ENCODE measurements around the gene DPP6. TPM values are rescaled to one million over a fixed set of nuclear protein-coding genes. Genes with fewer than 3 reads are reported as not detected.
A peak's percentile ranks its signal among the peaks of the same experiment; 100 is the strongest.
"Not testable (repeated sequence)": the region's sequence is repeated elsewhere in the genome, so short reads cannot be mapped to it uniquely, and the experiment has no call there.

The DPP6 gene
- total RNA-seq (2022) = not detected in 2 replicates
- percentile 0 among the genes with signal in this experiment for Bru-seq, nascent RNA
- BruChase-seq, experiment 1, labeled RNA remaining after a 2-hour chase = percentile 2 among the genes with signal in this experiment
- percentile 1 among the genes with signal in this experiment for BruChase-seq, experiment 2, labeled RNA remaining after a 6-hour chase
- long read RNA-seq = 0 reads

GRCh38 chr7:154051643-154052529 is at the start of gene DPP6:
Gene DPP6, plus strand, starts transcription at chr7:154052398.
- H3K27me3 Mint-ChIP-seq (ENCODE audit: insufficient read depth, unreplicated experiment); intact Hi-C loops (cut with micrococcal nuclease; ENCODE audit: unreplicated experiment); H3K4me3 Mint-ChIP-seq (ENCODE audit: unreplicated experiment); H3K27me3 ChIP-seq (replicated peaks; ENCODE audit: control insufficient read depth, insufficient read depth, low read length); H3K4me3 ChIP-seq (ENCODE audit: low read depth, low read length); H3K4me1 ChIP-seq; CTCF ChIA-PET; H3K9me3 Mint-ChIP-seq (ENCODE audit: unreplicated experiment); H3K4me1 Mint-ChIP-seq (ENCODE audit: low read depth, unreplicated experiment); H3K36me3 ChIP-seq (ENCODE audit: control insufficient read depth, insufficient read depth, low read length); H3K9me3 ChIP-seq; H3K27ac Mint-ChIP-seq (ENCODE audit: unreplicated experiment); BruUV-seq (replicated peaks); H3K36me3 Mint-ChIP-seq (ENCODE audit: insufficient read depth, unreplicated experiment); DNase-seq; POLR2A ChIA-PET: not testable (repeated sequence)

DNA sequence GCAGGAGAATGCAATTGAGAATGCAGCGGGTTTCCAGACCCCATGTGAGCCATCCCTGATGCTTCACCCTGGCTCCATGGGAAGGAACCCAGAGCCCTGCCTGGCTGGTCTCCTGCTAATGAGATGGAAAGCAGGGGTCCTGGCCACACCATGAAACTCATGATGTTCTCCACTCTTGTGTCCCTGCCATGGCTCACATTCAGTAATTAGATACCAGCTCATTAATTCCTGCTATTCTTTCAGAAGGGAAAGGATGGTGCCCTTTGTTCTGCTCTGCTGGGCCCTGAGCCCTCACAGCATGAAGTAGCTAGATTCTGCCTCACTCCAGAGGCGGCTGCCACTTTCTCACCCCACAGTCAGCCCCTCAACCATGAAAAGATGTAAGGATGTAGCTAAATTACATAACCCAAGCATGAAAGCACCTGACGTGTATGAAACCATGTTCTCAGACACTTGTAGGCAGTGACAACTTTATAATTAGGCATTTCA is 42.7 kb upstream of the DPP6 start:
- BruUV-seq (replicated peaks); H3K27ac Mint-ChIP-seq (ENCODE audit: unreplicated experiment); H3K4me1 ChIP-seq; H3K4me3 Mint-ChIP-seq (ENCODE audit: unreplicated experiment); H3K27me3 Mint-ChIP-seq (ENCODE audit: insufficient read depth, unreplicated experiment); H3K27me3 ChIP-seq (replicated peaks; ENCODE audit: control insufficient read depth, insufficient read depth, low read length); H3K9me3 ChIP-seq; POLR2A ChIA-PET; H3K9me3 Mint-ChIP-seq (ENCODE audit: unreplicated experiment); intact Hi-C loops (cut with micrococcal nuclease; ENCODE audit: unreplicated experiment); H3K36me3 Mint-ChIP-seq (ENCODE audit: insufficient read depth, unreplicated experiment); H3K4me1 Mint-ChIP-seq (ENCODE audit: low read depth, unreplicated experiment); H3K4me3 ChIP-seq (ENCODE audit: low read depth, low read length); CTCF ChIA-PET; DNase-seq; H3K36me3 ChIP-seq (ENCODE audit: control insufficient read depth, insufficient read depth, low read length): not testable (repeated sequence)

DNA sequence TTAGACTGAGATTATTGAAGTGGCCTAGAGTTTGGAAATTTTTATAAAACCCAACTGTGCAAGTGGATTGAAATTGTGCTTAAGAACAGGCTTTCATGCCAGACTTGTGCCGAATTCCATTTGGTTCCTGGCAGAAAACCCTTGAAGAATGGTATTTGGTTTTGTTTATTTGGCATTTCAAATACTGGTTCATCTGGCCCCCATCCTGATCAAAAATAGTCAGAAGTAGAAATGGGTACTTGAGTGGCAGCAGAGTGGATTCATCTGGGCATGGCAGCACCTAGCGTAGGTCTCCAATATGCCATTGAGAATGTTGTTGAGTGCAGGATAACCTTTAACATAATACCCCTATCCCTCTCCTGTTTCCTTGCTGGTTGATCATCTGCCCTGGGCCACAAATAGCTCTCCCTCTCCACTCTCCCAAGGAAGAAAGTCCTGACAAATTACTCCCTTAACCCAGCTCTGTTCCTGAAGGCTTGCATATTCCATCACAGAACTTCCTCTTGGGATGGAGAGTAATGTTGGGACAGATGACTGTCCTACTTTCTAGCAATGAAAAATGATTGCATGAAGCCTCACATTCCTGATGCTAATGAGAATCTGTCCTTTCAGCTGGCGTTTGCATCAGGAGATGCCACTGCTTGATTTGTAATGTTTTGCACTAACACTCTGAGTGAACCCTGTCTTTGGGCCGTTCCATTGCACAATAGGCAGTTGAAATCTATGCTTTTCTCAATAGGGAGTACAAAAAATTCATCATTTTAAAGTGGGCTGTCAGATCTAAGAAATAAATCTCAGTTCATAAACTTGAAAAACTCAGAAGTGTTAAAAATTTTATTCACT is 41.3 kb upstream of the DPP6 start:
- H3K4me1 ChIP-seq; BruUV-seq (replicated peaks); H3K4me1 Mint-ChIP-seq (ENCODE audit: low read depth, unreplicated experiment); H3K36me3 Mint-ChIP-seq (ENCODE audit: insufficient read depth, unreplicated experiment); H3K4me3 ChIP-seq (ENCODE audit: low read depth, low read length); H3K27ac Mint-ChIP-seq (ENCODE audit: unreplicated experiment); CTCF ChIA-PET; H3K36me3 ChIP-seq (ENCODE audit: control insufficient read depth, insufficient read depth, low read length); H3K4me3 Mint-ChIP-seq (ENCODE audit: unreplicated experiment); POLR2A ChIA-PET; H3K27me3 ChIP-seq (replicated peaks; ENCODE audit: control insufficient read depth, insufficient read depth, low read length); intact Hi-C loops (cut with micrococcal nuclease; ENCODE audit: unreplicated experiment); DNase-seq; H3K9me3 ChIP-seq; H3K27me3 Mint-ChIP-seq (ENCODE audit: insufficient read depth, unreplicated experiment): not testable (repeated sequence)
- peaks cover 13% of the 10 kb centered on the region for H3K9me3 Mint-ChIP-seq (ENCODE audit: unreplicated experiment)

DNA sequence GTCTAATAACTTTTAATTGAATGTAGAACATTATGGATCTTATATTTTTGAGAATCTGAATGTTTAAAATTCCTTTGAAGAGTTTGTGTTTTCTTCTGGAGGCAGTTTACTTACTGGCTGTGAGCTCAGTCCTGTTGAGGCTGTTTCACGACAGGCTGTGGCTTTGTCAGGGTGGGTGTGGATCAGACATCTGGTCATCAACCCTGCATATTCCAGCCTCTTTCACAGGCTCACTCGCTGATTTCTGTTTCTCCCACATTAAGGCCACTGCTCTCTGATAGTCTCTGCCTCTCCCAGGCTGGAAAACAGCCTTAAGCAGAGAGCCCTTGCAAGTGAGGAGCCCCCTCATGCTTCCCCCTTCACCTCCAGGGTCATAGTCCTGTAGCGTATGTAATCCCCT is 39.4 kb upstream of the DPP6 start:
- DNase-seq; H3K4me1 ChIP-seq; H3K4me1 Mint-ChIP-seq (ENCODE audit: low read depth, unreplicated experiment); H3K36me3 ChIP-seq (ENCODE audit: control insufficient read depth, insufficient read depth, low read length); CTCF ChIA-PET; H3K4me3 ChIP-seq (ENCODE audit: low read depth, low read length); H3K36me3 Mint-ChIP-seq (ENCODE audit: insufficient read depth, unreplicated experiment); BruUV-seq (replicated peaks); H3K4me3 Mint-ChIP-seq (ENCODE audit: unreplicated experiment); intact Hi-C loops (cut with micrococcal nuclease; ENCODE audit: unreplicated experiment); POLR2A ChIA-PET; H3K9me3 ChIP-seq; H3K27ac Mint-ChIP-seq (ENCODE audit: unreplicated experiment); H3K27me3 ChIP-seq (replicated peaks; ENCODE audit: control insufficient read depth, insufficient read depth, low read length); H3K27me3 Mint-ChIP-seq (ENCODE audit: insufficient read depth, unreplicated experiment): not testable (repeated sequence)
- H3K9me3 Mint-ChIP-seq (ENCODE audit: unreplicated experiment) = peaks cover 19% of the 10 kb centered on the region

DNA sequence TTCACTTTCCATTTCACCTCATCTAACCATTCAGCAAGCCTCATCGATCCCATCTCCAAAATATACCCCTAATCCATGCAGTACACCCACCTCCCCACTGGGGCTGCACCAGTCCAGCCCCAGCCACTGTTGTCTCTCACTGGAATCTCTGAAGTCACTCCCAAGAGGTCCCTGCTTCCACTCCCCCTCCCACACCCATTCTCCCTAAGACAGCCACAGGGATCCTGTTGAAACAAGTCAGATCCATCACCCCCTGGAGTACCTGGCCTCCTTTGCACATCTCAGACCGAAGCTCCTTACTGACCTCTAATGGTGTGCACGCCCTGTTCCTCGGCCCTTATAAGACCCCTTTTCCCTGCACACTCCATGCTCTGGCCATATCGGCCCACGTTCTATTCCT is 36.6 kb upstream of the DPP6 start:
- BruUV-seq (replicated peaks); H3K9me3 ChIP-seq; H3K36me3 Mint-ChIP-seq (ENCODE audit: insufficient read depth, unreplicated experiment); H3K4me1 Mint-ChIP-seq (ENCODE audit: low read depth, unreplicated experiment); DNase-seq; H3K27me3 Mint-ChIP-seq (ENCODE audit: insufficient read depth, unreplicated experiment); H3K27me3 ChIP-seq (replicated peaks; ENCODE audit: control insufficient read depth, insufficient read depth, low read length); CTCF ChIA-PET; H3K27ac Mint-ChIP-seq (ENCODE audit: unreplicated experiment); H3K4me1 ChIP-seq; H3K36me3 ChIP-seq (ENCODE audit: control insufficient read depth, insufficient read depth, low read length); POLR2A ChIA-PET; H3K4me3 ChIP-seq (ENCODE audit: low read depth, low read length); H3K4me3 Mint-ChIP-seq (ENCODE audit: unreplicated experiment); intact Hi-C loops (cut with micrococcal nuclease; ENCODE audit: unreplicated experiment): not testable (repeated sequence)
- peaks cover 19% of the 10 kb centered on the region for H3K9me3 Mint-ChIP-seq (ENCODE audit: unreplicated experiment)

- CTCF ChIA-PET; H3K4me1 ChIP-seq; H3K36me3 Mint-ChIP-seq (ENCODE audit: insufficient read depth, unreplicated experiment); POLR2A ChIA-PET; H3K4me1 Mint-ChIP-seq (ENCODE audit: low read depth, unreplicated experiment); H3K4me3 Mint-ChIP-seq (ENCODE audit: unreplicated experiment); intact Hi-C loops (cut with micrococcal nuclease; ENCODE audit: unreplicated experiment); H3K9me3 ChIP-seq; BruUV-seq (replicated peaks); H3K27me3 Mint-ChIP-seq (ENCODE audit: insufficient read depth, unreplicated experiment); H3K27me3 ChIP-seq (replicated peaks; ENCODE audit: control insufficient read depth, insufficient read depth, low read length); H3K36me3 ChIP-seq (ENCODE audit: control insufficient read depth, insufficient read depth, low read length); DNase-seq; H3K4me3 ChIP-seq (ENCODE audit: low read depth, low read length); H3K27ac Mint-ChIP-seq (ENCODE audit: unreplicated experiment): not testable (repeated sequence)
- peaks cover 19% of the 10 kb centered on the region for H3K9me3 Mint-ChIP-seq (ENCODE audit: unreplicated experiment)
Measured at GRCh38 chr7:154018354-154018753, 33.8 kb upstream of the DPP6 start.

All from Caco-2 (cell line).